HepG2 (cell line): ENCODE data around the gene RAB40C. TPM values are rescaled to one million over a fixed set of nuclear protein-coding genes. Genes with fewer than 3 reads are reported as not detected.

Experiments
- AGO2 ChIP-seq: fragments of 200-400 bp; formaldehyde crosslinking; optimal IDR thresholded peaks from 2 replicates; pipeline ENCODE3; 2017; ENCODE audit warnings: mild to moderate bottlenecking, low read depth, low read length, moderate library complexity
- AHR ChIP-seq: IDR thresholded peaks from 2 replicates; pipeline ENCODE4 v1.6.1; 2018; ENCODE audit warnings: missing genetic modification reagents, missing compliant biosample characterization
- ATF4 ChIP-seq, 2 experiments: fragments of 450-650 bp in 1 of 2; sonication (generic) in 1 of 2; formaldehyde crosslinking; IDR thresholded peaks; 2 replicates each; pipeline versions ENCODE4 v1.5.0 to v1.8.0; 2020 to 2022; ENCODE audit warnings: mild to moderate bottlenecking in 1 of 2, missing genetic modification reagents in 1 of 2
- CC2D1A ChIP-seq: sonication (generic); formaldehyde crosslinking; IDR thresholded peaks from 2 replicates; pipeline ENCODE4 v1.8.1; 2023; ENCODE audit warnings: mild to moderate bottlenecking, missing genetic modification reagents
- CREBL2 ChIP-seq: sonication (generic); formaldehyde crosslinking; IDR thresholded peaks from 2 replicates; pipeline ENCODE4 v1.8.1; 2023; ENCODE audit warnings: missing genetic modification reagents, mild to moderate bottlenecking, borderline replicate concordance
- DR1 ChIP-seq: sonication (generic); formaldehyde crosslinking; IDR thresholded peaks from 2 replicates; pipeline ENCODE4 v1.8.0; 2021; ENCODE audit warnings: mild to moderate bottlenecking, missing genetic modification reagents, inconsistent platforms
- GRHL1 ChIP-seq: sonication (generic); formaldehyde crosslinking; conservative IDR thresholded peaks from 2 replicates; pipeline ENCODE4 v1.8.0; 2022; ENCODE audit warnings: missing genetic modification reagents
- HIC2 ChIP-seq: sonication (generic); formaldehyde crosslinking; IDR thresholded peaks from 2 replicates; pipeline ENCODE4 v1.9.0; 2022; ENCODE audit warnings: low read depth, missing genetic modification reagents
- JUNB ChIP-seq: sonication (generic); formaldehyde crosslinking; IDR thresholded peaks from 2 replicates; pipeline ENCODE4 v1.8.0; 2022; ENCODE audit warnings: missing genetic modification reagents, mild to moderate bottlenecking, borderline replicate concordance
- KAT8 ChIP-seq: IDR thresholded peaks from 2 replicates; pipeline ENCODE4 v1.6.1; 2016; ENCODE audit warnings: missing genetic modification reagents, missing compliant biosample characterization
- MXI1 ChIP-seq: IDR thresholded peaks from 3 replicates; pipeline ENCODE4 v1.6.1; 2012; ENCODE audit warnings: low read depth, low read length, inconsistent platforms, borderline replicate concordance
- NFIC ChIP-seq: IDR thresholded peaks from 2 replicates; pipeline ENCODE4 v1.6.1; 2012; ENCODE audit warnings: mild to moderate bottlenecking, low read length, inconsistent platforms
- SMARCE1 ChIP-seq: fragments of 450-650 bp; IDR thresholded peaks from 2 replicates; pipeline ENCODE4 v1.6.1; 2017; ENCODE audit warnings: borderline replicate concordance
- SOX13 ChIP-seq, 3 experiments: fragments of 450-650 bp in 1 of 3; sonication (generic) in 1 of 3; formaldehyde crosslinking in 1 of 3; IDR thresholded peaks in 2 of 3; conservative IDR thresholded peaks in 1 of 3; 2 replicates each; pipeline versions ENCODE4 v1.5.0 to v1.6.1; 2016 to 2020; ENCODE audit warnings: antibody characterized with exemption in 1 of 3, mild to moderate bottlenecking in 1 of 3, missing compliant biosample characterization in 1 of 3, missing genetic modification reagents in 1 of 3, moderate library complexity in 1 of 3
- SP5 ChIP-seq: IDR thresholded peaks from 2 replicates; pipeline ENCODE4 v1.6.1; 2016; ENCODE audit warnings: low read depth, borderline replicate concordance
- U2AF2 ChIP-seq: fragments of 200-400 bp; formaldehyde crosslinking; IDR thresholded peaks from 2 replicates; pipeline ENCODE4 v1.6.1; 2017; ENCODE audit warnings: low read depth, mild to moderate bottlenecking, low read length
- ZBTB2 ChIP-seq: sonication (generic); formaldehyde crosslinking; IDR thresholded peaks from 2 replicates; pipeline ENCODE4 v1.8.0; 2022; ENCODE audit warnings: low read depth, missing genetic modification reagents
- ZFX ChIP-seq: sonication (generic); formaldehyde crosslinking; IDR thresholded peaks from 2 replicates; pipeline ENCODE4 v1.4.0; 2020; ENCODE audit warnings: mild to moderate bottlenecking, low read depth, missing genetic modification reagents, moderate library complexity
- ZFY ChIP-seq: sonication (generic); formaldehyde crosslinking; IDR thresholded peaks from 2 replicates; pipeline ENCODE4 v1.4.0; 2020; ENCODE audit warnings: missing genetic modification reagents
- ZNF12 ChIP-seq: sonication (generic); formaldehyde crosslinking; IDR thresholded peaks from 2 replicates; pipeline ENCODE4 v1.5.0; 2020; ENCODE audit warnings: missing genetic modification reagents
- ZNF550 ChIP-seq: sonication (generic); formaldehyde crosslinking; IDR thresholded peaks from 2 replicates; pipeline ENCODE4 v1.4.0; 2020; ENCODE audit warnings: mild to moderate bottlenecking, missing genetic modification reagents, borderline replicate concordance
- ZNF589 ChIP-seq: sonication (generic); formaldehyde crosslinking; conservative IDR thresholded peaks from 2 replicates; pipeline ENCODE4 v1.8.0; 2022; ENCODE audit warnings: mild to moderate bottlenecking, moderate library complexity, missing genetic modification reagents
- ZNF713 ChIP-seq: sonication (generic); formaldehyde crosslinking; IDR thresholded peaks from 2 replicates; pipeline ENCODE4 v1.4.0; 2020; ENCODE audit warnings: mild to moderate bottlenecking, missing genetic modification reagents
- ZZZ3 ChIP-seq: sonication (generic); formaldehyde crosslinking; IDR thresholded peaks from 2 replicates; pipeline ENCODE4 v1.4.0; 2020; ENCODE audit warnings: missing genetic modification reagents, mild to moderate bottlenecking, borderline replicate concordance
- polyA plus RNA-seq, 8 experiments: library from polyadenylated mRNA; depleted of rRNA in 3 of 8; stranded (reverse) in 7 of 8; unstranded in 1 of 8; fragments of >200 nt; fragmentation: Illumina TruSeq in 4 of 8; extraction: Trizol in 4 of 8; gene quantifications; 2 replicates each; pipeline versions ENCODE4 v1.2.1 to v1.2.3, GENCODE V29; 2011 to 2016; ENCODE audit warnings: low read depth in 4 of 8, missing spikeins in 1 of 8, mixed read lengths in 1 of 8; ENCODE audit not compliant: insufficient read depth in 1 of 8
- total RNA-seq, 5 experiments: library from RNA; depleted of rRNA; stranded (reverse); fragments of >200 nt; fragmentation: Illumina TruSeq; extraction: Trizol; gene quantifications; 2 replicates each; pipeline ENCODE4 v1.2.3, GENCODE V29; 2016; ENCODE audit warnings: low read depth in 1 of 5

RAB40C gene
- total and polyA plus RNA-seq, 2 of the 13 experiments (the other 11 are each of a cell fraction or from before 2014, with no cell fraction given) = 7.7 to 11.5 TPM

- TF ChIP-seq GRHL1 (CRISPR knock-in tag) (no peak), SP5 (CRISPR knock-in tag) (peak; percentile 43), DR1 (CRISPR knock-in tag) (no peak), MXI1 (0 out of 3 replicates have a peak, but pooled peaks have one; percentile 6), ZBTB2 (CRISPR knock-in tag) (no peak), KAT8 (no peak; the same call in 1 of the 2 replicates), CREBL2 (CRISPR knock-in tag) (no peak), U2AF2 (no peak), ZZZ3 (no peak), AHR (no peak), HIC2 (CRISPR knock-in tag) (no peak; the same call in 1 of the 2 replicates), SOX13 (IDR thresholded peaks at IDR 0.05) (no peak), SOX13 (CRISPR knock-in tag; conservative IDR thresholded peaks at IDR 0.05 in 1 of 2, IDR thresholded peaks at IDR 0.05 in 1 of 2) (no peak; a peak in 1 of 4 replicates), ZNF589 (CRISPR knock-in tag) (no peak), ZNF12 (CRISPR knock-in tag) (0 out of 2 replicates have a peak, but pooled peaks have one; percentile 20), NFIC (no peak), ZFX (CRISPR knock-in tag) (peak; percentile 79), ZNF713 (CRISPR knock-in tag) (0 out of 2 replicates have a peak, but pooled peaks have one; percentile 21), JUNB (no peak), AGO2 (peak; percentile 90), SMARCE1 (no peak), CC2D1A (CRISPR knock-in tag) (no peak), ZNF550 (CRISPR knock-in tag) (no peak), ATF4 (CRISPR knock-in tag; IDR thresholded peaks at IDR 0.05) (no peak), ZFY (peak; percentile 36)
Observed at GRCh38 chr16:630815-631405, 41.0 kb downstream of the RAB40C start, which contains the start of gene WFIKKN1 (continued).
